ENCODE results near the gene ASF1A.
A peak's percentile ranks its signal among the peaks of the same experiment; 100 is the strongest.

ASF1A gene

DNA sequence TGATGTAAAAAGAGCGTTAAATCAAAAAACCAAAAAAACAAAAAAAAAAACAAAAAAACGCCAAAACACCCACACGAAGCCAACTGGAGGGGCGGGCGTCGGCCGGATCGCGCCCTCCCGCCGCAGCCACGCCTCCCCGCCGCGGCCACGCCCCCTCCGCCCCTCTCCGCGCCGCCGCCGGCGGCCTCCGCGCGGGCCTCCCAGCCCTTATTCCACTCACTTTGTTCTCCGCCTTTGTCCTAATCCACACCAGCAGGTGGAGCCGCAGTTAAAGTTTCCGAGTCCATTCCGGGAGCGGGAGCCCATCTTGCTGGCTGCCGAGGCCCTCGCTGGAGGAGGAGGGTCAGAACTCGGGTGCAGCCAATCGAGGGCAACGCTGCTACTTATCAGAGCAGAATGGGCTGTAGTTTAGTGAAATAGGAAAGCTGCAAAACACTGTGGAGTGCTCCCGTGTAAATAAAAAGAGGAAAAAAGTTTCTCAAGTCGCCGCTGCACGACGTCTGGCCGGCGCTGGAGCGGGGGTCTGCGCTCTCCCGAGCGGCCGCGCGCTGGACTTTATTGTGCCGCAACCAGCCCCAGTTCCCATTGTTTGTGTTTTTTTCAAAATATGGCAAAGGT lies at the start of gene ASF1A:
ASF1A (plus strand) TSS at position 346 of the 618 bp plus-strand sequence; CDS start at position 608, 262 bp downstream.
- peak within 1 kb of the TSS; percentile 77 for H3K4me3 ChIP-seq (ENCODE audit: low read depth, low read length)
- TF ChIP-seq, protein P1, sequence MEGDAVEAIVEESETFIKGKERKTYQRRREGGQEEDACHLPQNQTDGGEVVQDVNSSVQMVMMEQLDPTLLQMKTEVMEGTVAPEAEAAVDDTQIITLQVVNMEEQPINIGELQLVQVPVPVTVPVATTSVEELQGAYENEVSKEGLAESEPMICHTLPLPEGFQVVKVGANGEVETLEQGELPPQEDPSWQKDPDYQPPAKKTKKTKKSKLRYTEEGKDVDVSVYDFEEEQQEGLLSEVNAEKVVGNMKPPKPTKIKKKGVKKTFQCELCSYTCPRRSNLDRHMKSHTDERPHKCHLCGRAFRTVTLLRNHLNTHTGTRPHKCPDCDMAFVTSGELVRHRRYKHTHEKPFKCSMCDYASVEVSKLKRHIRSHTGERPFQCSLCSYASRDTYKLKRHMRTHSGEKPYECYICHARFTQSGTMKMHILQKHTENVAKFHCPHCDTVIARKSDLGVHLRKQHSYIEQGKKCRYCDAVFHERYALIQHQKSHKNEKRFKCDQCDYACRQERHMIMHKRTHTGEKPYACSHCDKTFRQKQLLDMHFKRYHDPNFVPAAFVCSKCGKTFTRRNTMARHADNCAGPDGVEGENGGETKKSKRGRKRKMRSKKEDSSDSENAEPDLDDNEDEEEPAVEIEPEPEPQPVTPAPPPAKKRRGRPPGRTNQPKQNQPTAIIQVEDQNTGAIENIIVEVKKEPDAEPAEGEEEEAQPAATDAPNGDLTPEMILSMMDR (IDR thresholded peaks at IDR 0.05; ENCODE audit: borderline replicate concordance, insufficient read depth, low read depth, low read length) = peak; percentile 50

DNA sequence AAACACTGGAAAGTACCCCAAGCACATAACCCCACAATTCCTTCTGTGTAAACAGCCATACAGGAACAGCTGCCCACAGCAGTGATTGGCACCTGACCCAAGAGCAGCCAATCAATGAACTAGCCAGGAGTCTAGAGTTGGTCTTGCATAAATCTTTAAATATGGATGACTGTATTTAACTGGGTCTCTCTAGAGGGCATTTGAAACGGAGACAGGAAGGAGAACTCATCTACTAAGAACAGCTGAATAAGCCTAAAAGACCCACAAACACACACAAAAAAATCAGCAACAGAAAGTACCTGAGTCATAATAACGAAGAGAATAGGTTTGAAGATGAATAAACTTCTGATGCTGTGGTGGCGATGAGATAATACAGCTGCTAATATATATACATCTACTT lies 49.0 kb upstream of the ASF1A start:
- no peak overlapping the region for H3K4me3 ChIP-seq (ENCODE audit: low read depth, low read length)
- TF ChIP-seq, protein P1 (IDR thresholded peaks at IDR 0.05; ENCODE audit: borderline replicate concordance, insufficient read depth, low read depth, low read length) = no peak

DNA sequence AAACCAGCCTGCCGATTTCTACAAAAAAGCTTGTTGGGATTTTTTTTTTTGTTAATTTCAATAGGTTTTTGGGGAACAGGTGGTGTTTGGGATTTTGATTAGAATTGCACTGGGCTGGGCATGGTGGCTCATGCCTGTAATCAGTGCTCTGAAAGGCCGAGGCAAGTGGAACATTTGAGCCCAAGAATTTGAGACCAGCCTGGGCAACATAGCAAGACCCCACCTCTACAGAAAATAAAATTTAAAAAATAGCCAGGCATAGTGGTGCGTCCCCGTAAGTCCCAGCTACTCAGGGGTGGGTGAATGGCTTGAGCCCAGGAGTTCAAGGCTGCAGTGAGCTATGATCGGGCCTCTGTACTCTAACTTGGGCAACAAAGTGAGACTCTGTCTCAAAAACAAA lies 40.5 kb upstream of the ASF1A start:
- TF ChIP-seq, protein P1 (IDR thresholded peaks at IDR 0.05; ENCODE audit: borderline replicate concordance, insufficient read depth, low read depth, low read length) = no peak
- H3K4me3 ChIP-seq (ENCODE audit: low read depth, low read length) = no peak overlapping the region

DNA sequence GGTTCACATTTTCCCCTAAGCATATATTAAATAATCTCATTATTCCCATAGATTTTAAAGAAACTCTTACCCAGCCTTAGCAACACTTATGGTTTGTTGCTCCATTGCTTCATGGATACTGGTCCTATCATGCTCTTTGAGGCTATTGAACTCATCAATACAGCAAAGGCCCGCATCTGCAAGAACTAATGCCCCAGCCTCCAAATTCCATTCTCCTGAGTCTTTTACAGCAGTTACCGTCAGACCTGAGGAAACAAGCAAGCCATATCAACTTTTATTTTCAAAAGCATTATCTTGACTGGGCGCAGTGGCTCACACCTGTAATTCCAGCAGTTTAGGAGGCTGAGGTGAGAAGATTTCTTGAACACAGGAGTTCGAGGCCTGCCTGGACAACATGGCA lies 37.7 kb upstream of the ASF1A start:
- no peak overlapping the region for H3K4me3 ChIP-seq (ENCODE audit: low read depth, low read length)
- TF ChIP-seq, protein P1 (IDR thresholded peaks at IDR 0.05; ENCODE audit: borderline replicate concordance, insufficient read depth, low read depth, low read length) = no peak

DNA sequence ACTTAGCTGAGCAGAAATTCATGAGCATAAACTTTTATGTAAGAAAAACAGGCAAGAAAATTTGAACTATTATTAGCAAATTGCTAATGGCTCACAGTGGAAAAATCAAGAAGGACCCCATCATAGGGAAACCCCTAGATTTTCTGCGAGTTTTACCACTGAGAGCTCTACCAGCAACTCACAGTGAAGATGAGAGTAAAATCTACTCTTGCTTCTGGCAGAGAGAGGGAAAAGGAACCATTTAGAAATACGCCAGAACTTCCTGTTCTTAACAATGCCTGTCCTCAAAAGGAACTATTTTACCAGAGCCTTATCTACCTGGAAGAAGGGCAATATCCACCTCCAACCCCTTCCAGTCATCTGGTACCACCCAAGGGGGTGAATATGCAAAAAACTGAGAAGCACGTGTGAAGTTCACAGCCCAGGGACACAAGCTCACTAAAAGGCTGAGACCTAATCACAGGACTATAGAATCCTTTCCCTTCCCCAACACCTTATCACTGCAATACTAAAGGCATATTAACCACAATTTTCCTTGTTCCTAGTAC lies 34.4 kb upstream of the ASF1A start:
- no peak overlapping the region for H3K4me3 ChIP-seq (ENCODE audit: low read depth, low read length)
- TF ChIP-seq, protein P1 (IDR thresholded peaks at IDR 0.05; ENCODE audit: borderline replicate concordance, insufficient read depth, low read depth, low read length) = no peak

DNA sequence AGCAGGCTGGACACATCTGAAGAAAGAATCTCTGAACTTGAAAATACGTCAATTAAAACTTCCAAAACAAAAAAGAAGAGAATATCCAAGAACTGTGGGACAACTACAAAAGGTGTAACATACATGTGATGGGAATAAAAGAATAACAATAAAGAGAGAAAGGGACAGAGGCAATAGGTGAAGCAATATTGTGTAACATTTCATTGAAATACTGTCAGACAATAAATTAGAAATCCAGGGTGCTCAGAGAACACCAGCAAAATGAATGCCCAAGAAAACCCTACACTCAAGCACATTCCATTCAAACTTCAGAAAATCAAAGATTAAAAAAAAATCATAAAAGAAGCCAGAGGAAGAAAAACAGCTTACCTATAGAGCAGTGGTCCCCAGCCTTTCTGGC lies 33.6 kb upstream of the ASF1A start:
- no peak overlapping the region for H3K4me3 ChIP-seq (ENCODE audit: low read depth, low read length)
- TF ChIP-seq, protein P1 (IDR thresholded peaks at IDR 0.05; ENCODE audit: borderline replicate concordance, insufficient read depth, low read depth, low read length) = no peak

DNA sequence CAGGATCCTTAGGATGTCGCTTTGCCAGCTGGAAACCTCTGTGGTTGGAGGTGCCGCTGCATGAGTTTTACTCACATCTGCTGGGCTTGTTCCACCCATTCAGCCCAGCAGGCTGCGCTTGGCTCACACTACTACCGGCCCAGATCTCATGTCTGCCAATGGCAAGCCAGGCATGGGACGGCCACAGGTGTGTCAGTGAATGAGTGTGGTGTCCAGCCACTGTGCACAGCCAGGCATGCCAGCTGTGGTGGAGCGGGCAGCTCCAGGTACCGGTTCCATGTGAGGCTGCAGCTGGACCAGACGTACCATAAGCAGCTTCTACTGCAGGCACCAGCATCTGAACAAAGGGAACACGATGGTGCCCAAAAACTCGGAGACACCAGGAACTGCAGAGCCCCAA lies 33.1 kb upstream of the ASF1A start:
- no peak overlapping the region for H3K4me3 ChIP-seq (ENCODE audit: low read depth, low read length)
- TF ChIP-seq, protein P1 (IDR thresholded peaks at IDR 0.05; ENCODE audit: borderline replicate concordance, insufficient read depth, low read depth, low read length) = no peak

Data from GM12875 (cell line).